Renal pelvis (tissue), 4 donors: ENCODE data around the gene MTSS2. TPM values are rescaled to one million over a fixed set of nuclear protein-coding genes. Genes with fewer than 3 reads are reported as not detected.

Experiments
- DNase-seq: peaks from one replicate; pipeline ENCODE4 v3.0.0-alpha.2; 2013
- polyA plus RNA-seq, 3 donors: library from polyadenylated mRNA; unstranded; fragments of 120-200 nt; gene quantifications; one replicate each; pipeline ENCODE4 v1.2.1, GENCODE V29; 2013; ENCODE audit not compliant: insufficient read length in 3 of 3

The MTSS2 gene
- polyA plus RNA-seq, 3 donors = 49.9 to 58.1 (median 55.2) TPM

DNA sequence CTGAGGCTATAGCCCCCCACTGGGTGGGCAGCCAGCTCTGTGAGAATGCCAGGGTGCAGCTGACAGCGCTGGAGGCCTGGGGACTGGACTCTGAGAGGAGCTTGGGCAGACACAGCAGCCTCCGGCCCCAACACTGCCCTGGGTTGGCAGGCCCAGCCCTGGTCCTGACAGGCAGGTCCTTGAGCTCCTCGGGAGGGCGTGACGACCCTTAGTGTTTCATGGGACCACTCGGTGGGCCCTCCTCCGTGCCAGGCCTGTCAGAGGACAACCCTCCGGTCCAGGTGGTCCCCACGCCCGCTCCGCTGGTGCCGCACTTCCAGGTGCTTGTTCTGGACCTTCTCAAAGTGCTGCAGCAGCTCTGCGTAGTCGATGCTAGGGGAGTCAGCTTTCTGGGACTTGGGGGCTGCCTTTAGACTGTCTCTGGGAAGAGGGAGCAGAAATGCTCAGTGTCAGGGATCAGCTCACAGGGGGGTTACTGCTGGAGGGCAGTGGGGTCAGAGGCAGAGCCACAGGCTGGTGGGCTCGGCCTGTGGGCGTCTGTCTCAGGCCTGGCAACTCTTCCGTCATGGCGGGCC lies 1.9 kb upstream of the MTSS2 start:
- DNase-seq = no peak

DNA sequence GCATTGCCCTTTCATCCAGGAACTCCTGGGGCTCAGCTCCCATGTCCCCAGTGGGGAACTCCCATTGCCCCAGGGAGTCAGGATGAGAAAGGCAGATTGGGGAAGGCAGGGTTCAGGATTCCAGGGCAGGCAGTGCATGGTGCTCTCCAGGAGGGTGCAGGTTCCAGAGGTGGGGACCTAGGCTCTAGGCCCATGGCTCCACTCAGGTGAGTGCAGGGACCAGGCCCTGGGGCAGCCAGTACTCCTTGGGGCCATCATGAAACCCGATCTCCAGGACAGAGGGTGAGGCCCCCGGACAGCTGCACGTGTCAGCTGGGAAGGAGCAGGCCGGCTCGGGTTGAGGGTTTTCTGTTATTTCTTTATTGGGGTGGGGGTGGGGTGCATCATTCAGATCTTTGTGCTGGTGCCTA lies 1.3 kb upstream of the MTSS2 start:
- DNase-seq = no peak

DNA sequence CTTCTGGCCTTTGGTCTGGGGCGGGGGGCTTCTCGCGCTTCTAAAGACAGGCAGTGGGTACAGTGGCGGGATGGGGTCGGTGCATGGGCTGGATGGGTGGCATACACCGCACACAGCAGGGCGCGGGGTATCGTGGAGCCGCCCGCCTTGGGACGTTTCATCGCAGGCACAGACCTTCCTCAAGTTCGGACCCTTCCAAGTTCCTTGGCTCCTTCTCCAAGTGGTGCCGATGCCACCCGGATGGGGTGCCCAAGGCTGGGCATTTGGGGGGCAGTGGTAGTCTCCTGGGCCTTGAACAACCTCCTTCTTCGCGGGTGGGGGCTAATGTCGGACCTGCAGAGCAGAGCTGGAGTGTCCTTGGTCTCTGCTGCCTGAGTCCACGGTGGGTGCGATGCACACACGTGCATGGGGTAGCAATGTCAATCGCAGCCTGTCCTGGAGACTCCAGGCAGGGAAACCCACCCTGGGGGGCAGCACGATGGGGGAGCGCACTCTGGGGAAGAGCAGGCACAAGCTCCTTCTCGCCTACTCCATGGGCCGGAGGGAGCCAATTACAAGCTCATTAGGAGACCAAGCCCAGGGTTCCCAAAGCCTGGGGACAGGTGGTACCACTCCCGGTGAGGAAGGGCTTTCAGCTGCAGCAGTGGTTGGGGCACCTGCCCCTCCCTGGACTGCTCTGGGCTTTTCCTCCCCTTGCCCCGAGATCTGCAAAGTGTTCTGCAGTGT lies 686 bp upstream of the MTSS2 start:
- no peak for DNase-seq

DNA sequence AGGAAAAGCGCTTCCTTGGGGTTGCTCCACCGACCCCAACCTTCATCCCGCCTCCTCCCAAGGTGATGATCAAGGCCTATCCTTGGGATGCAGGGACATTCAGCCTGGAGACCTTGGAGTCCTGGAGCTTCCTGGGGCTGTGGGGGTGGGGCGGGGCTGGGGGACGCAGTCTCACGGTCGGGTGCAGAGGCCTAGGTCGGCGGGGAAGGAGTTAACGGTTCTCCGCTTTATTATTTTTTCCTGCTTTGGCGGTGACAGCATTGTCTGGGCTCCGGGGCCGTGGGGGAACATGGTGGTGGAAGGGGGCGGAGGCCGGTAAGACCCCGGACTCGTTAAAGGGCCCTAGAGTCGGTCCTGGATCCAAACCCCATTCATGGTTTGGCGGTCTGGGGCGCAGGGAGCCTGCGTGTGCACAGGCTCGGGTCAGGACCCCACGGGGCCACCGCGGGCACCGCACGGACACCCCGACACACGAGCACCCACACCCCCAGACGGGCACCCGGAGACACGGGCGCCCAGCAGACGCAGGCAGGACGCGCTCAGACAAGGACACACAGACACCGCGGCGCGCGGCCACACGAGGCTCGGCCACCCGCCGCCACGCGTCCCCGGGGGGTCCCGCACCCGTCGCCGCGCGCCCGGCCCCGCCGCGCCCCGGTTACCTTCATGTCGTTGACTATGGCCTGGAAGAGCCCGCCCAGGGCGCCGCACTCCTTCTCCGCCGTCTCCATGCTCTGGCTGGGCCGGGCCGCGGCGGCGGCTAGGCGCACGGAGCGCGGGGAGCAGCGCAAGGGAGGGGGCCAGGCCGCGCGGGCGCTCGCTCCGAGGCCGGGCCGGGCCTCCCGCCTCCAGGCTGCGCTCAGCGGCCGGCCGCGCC lies 554 bp downstream of the MTSS2 start:
- no peak for DNase-seq

- DNase-seq = no peak
Measured at GRCh38 chr16:70684146-70685060, 1.4 kb downstream of the MTSS2 start.

DNA sequence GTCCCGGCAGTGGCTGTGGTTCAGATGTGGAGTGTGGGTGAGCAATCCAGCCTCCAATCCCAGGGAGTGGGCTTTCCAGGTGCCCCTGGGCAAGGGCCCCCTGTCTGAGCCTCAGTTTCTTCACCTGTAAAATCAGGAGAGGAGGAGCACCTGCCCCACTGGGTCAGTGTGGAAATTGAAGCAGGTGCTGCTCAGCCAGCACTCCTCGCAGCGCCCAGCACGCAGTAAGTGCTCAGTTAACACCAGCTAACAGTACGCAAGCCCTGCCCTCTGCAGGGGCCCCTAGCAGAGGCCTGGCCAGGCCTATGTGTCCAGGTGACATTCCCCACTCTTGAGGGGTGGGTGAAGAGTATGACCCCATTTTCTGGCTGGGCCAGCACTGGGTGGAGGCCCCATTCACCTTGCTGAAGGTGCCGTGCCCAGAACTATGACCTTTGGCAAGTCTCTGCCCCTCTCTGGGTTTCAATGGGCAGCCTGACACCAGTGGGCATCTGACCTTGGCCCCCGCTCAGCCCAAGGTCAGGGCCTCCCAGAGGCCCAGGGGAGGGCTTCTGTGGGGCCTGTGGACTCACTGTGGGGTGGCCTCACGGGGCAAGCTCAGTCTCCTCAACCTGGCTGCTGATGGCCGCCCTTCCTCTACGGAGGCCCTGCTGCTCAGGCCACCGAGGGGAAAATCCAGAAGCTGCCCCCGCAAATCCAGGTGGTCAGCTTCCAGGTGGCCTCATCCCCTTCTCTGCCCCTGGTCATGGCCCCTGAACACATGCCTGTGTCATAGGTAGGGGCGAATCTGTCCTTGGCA lies 2.5 kb downstream of the MTSS2 start:
- no peak for DNase-seq

DNA sequence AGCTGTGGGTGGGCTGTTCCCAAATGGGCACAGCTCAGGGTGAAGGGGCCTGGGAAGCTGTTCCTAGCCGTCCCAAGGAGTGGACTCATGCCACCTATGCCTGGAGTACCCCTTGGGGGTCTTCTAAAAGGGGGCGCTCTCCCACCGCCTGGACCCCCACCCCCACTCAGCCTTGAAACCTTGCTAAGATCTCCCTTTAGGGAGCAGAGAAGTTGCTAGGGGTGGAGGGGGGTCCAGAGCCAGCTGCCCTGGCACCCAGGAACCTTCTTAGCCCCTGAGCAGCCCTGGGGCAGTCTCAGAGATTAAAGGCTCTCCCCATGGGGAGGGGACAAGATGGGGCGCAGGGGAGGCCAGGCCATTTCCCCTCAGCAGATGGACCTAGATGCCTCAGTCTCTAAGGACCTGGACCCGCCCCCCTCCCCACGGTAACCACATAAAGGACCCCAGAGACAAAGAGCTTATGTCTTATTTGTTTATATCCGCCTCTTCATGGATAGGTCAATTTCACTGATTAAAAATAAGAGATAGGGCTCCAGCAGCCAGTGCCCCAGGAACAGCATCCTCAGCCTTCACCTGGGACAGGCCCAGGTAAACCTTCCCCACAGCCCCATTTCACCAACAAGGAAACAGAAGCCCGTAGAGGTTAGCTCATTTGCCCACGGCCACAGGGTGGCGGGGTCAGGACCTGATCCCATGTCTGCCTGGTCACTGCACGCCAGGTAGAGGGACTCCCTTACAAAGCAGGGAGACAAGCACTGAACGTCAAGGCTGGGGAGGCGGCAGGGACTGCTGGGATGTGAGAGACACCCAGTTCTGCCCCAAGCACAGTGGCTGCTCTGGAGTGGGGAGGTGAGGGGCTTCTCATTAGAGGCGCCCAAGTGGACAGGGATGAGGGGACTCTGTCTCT lies 3.4 kb downstream of the MTSS2 start:
- no peak for DNase-seq

DNA sequence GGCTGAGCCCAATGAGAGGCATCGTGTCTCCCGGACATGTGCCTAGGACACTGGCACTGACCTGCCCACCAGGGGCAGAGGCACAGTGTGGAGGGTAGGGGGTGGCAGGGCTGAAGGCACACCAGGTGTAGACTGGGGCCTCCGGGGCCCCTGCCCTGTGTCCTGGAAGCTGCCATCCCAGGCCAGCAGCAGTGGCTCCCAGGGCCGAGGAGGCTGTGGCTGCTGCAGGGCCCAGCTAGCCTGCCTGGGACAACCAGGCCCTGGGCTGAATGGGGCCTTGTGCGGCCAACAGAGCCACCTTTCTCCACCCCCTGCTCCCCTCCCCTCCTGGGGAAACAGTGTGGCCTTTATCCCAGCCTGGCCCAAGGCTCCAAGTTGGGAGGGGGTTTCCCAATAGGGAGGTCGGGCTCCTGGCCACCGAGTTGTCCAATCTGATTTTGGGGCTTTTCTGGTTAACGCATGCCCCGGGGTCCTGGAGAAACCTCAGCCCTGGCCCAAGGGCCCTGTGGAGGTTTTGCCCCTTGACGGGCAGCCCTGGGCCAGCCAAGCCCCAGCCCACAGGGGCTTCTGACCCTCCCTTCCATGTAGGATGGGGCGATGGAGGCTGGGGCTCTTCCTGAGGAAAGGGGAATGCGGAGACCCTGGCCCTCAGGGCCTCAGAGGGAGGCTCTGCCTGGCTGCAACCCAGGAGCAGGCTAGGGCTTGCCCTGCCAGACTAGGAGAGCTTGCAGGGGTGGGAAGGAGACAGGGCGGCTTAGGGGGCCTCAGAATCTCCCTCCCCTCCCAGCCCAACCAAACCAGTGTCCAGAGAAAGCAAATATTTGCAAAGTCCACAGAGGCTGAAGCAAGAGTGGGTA lies 4.2 kb downstream of the MTSS2 start:
- DNase-seq = no peak

DNA sequence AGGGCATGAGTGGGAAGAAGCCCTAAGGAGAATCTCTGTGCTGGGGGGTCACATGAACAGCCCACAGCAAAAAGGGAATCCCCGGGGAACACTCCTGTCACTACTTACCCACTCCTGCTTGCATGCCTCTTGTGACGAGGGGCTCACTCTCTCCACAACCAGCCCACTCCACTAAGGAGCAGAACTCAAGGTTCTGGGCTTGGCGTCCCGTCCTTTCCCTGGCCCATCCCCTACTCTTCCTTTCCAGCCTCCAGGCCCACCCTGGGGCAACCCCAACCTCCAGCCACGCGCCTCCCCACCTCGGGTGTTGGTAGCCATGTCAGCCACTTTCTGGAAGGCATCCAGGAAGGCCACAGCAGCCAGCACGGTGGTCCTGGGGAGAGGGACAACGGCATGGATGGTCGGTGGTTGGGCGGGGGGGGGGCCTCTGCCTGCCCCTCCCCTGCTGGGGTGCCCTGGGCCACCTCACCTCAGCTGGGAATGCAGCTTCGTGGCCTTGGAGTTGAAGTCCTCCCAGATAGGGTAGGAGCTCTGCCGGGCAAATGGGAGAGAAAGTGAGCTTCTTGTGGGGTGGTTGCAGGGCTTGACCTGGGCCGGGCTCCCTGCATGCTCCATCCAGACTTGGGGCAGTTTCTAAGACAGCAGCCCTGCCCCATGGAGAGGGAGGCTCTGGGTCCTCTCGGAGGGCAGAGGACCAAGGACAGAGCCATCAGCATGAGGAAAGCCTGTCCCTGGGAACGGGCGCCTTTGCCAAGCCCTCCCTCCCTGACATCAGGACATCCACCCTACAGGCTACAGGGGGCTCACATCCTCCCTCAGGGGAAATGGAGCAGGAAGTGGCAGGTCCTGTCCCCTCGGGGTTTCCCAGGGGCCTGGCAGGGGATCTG lies 5.1 kb downstream of the MTSS2 start:
- DNase-seq = no peak

DNA sequence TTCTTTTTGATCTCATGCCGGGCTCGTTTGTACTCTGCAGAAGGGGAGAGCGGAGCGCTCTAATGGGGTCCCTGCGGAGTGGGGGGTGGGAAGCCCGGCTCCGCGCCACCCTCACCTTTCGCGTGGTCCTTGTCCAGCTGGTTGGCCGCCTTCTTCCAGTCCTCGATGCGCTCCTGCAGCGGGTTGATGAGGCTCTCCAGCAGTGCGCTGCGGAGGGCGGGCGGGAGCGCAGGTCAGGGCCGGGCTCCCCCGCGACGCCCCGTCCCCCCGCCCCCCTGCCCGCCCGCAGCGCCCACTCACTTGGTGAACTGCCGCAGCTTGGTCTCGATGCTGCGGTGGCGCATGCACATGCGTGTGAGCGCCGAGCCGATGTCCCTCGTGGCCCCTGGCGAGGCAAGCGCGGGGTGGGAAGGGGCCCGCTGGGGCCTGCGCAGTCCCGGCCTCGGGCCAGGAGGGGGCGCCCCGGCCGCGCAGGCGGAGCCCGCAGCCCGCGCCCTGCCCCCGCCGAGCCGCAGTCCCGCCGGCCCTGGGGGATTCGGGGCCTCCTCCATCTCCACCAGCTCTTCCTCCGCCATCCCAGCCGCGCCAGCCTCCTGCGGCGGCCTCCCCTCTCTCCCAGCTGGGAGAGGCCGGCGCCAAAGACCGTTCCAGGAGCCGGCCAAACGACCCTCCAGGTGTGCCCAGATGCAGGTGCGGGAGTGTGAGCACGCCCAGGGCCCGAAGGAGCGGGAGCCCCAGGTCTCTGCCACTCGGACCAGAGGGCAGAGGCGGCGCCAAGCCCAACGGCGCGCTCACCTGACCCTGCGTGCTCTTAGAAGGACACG lies 6.0 kb downstream of the MTSS2 start:
- DNase-seq = no peak

GRCh38 chr16:70678898-70679670 lies 6.8 kb downstream of the MTSS2 start:
- no peak for DNase-seq

DNA sequence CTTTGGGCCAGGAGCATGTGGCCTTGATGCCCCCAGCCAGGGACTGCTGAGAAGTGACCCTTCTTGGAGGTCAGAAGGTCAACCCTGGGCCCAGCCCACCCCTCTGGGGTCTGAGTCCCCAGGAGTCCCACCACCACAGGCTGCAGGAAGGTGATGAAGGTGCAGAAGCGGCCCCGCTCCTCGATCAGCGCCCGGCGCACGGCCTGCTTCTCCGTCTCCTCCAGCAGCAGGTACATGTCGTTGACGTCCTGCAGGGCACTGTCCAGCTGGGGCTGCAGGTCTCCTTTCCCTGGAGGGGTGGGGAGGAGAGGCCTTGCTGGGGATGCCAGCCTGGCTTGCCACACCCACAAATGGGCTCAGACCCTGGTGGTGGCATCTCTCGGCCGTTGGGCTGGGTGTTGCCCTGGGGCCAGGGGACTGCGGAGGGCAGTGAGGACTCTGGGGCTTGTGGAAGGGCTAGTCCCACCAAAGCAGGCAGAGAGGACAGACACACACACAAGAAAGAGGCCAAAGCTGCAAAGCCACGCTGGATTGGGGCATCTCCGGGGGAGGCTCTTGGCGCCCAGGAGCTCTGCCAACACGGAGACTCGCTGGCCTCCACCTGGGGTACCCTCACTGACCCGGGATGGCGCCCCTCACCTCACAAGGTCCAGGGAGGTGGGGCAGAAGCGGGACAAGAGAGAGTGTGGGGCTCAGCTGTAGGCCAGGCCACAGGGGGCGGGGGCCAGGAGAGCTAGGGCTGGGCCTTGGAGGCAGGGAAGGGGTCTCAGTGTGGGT lies 7.5 kb downstream of the MTSS2 start:
- DNase-seq = no peak

GRCh38 chr16:70677499-70678120 lies 8.2 kb downstream of the MTSS2 start:
- no peak for DNase-seq

GRCh38 chr16:70676675-70677498 lies 9.0 kb downstream of the MTSS2 start:
- DNase-seq = no peak
